IPS-18c (cell line): ENCODE results near the gene DSCAML1.

Source experiments
- H3K4me3 ChIP-seq: 2 replicates; pipeline ENCODE4 v1.7.0; 2013; ENCODE audit warnings: low read depth, mild to moderate bottlenecking, low read length, moderate library complexity; ENCODE audit not compliant: insufficient read depth
- H3K9me3 ChIP-seq: one replicate; pipeline ENCODE4 v1.6.1; 2013; ENCODE audit warnings: mild to moderate bottlenecking, low read length, moderate library complexity; ENCODE audit not compliant: control insufficient read depth, insufficient read depth

Gene DSCAML1

GRCh38 chr11:117517097-117517496 is 279.9 kb downstream of the DSCAML1 start:
- Histone ChIP-seq H3K4me3 (no peak overlapping the region), H3K9me3 (peaks cover 2% of the 10 kb centered on the region)

- Histone ChIP-seq H3K9me3 (peaks cover 2% of the 10 kb centered on the region), H3K4me3 (no peak overlapping the region)
Measured at GRCh38 chr11:117515892-117516787, 280.9 kb downstream of the DSCAML1 start.

- H3K9me3 ChIP-seq: peaks cover 2% of the 10 kb centered on the region
- H3K4me3 ChIP-seq: no peak overlapping the region
Measured at GRCh38 chr11:117514256-117514655, 282.8 kb downstream of the DSCAML1 start.

- H3K9me3 ChIP-seq: peaks cover 2% of the 10 kb centered on the region
- H3K4me3 ChIP-seq: no peak overlapping the region; the same call in 1 of the 2 replicates
Measured at GRCh38 chr11:117513666-117514065, 283.4 kb downstream of the DSCAML1 start.

GRCh38 chr11:117511931-117512539 is 285.0 kb downstream of the DSCAML1 start:
- Histone ChIP-seq H3K9me3 (no peaks in the 10 kb centered on the region), H3K4me3 (no peak overlapping the region)

- Histone ChIP-seq H3K9me3 (no peaks in the 10 kb centered on the region), H3K4me3 (no peak overlapping the region)
Measured at GRCh38 chr11:117511483-117511930, 285.5 kb downstream of the DSCAML1 start.

- Histone ChIP-seq H3K9me3 (no peaks in the 10 kb centered on the region), H3K4me3 (no peak overlapping the region; the same call in 1 of the 2 replicates)
Measured at GRCh38 chr11:117510646-117511045, 286.4 kb downstream of the DSCAML1 start.

GRCh38 chr11:117509543-117509942 is 287.5 kb downstream of the DSCAML1 start:
- Histone ChIP-seq H3K9me3 (peaks cover 2% of the 10 kb centered on the region), H3K4me3 (no peak overlapping the region)

- H3K4me3 ChIP-seq: no peak overlapping the region
- H3K9me3 ChIP-seq: peaks cover 2% of the 10 kb centered on the region
Measured at GRCh38 chr11:117506971-117507370, 290.0 kb downstream of the DSCAML1 start.

GRCh38 chr11:117505285-117505970 is 291.6 kb downstream of the DSCAML1 start:
- Histone ChIP-seq H3K9me3 (peaks cover 2% of the 10 kb centered on the region), H3K4me3 (no peak overlapping the region)

GRCh38 chr11:117502779-117503100 is 294.3 kb downstream of the DSCAML1 start:
- Histone ChIP-seq H3K4me3 (no peak overlapping the region), H3K9me3 (peaks cover 2% of the 10 kb centered on the region)

- peaks cover 2% of the 10 kb centered on the region for H3K9me3 ChIP-seq
- H3K4me3 ChIP-seq: no peak overlapping the region
Measured at GRCh38 chr11:117502015-117502778, 294.8 kb downstream of the DSCAML1 start.

- peaks cover 2% of the 10 kb centered on the region for H3K9me3 ChIP-seq
- H3K4me3 ChIP-seq: no peak overlapping the region
Measured at GRCh38 chr11:117501237-117501898, 295.6 kb downstream of the DSCAML1 start.

- Histone ChIP-seq H3K9me3 (no peaks in the 10 kb centered on the region), H3K4me3 (no peak overlapping the region)
Measured at GRCh38 chr11:117498791-117499190, 298.2 kb downstream of the DSCAML1 start.

GRCh38 chr11:117497206-117497951 is 299.6 kb downstream of the DSCAML1 start:
- H3K4me3 ChIP-seq: no peak overlapping the region

GRCh38 chr11:117495357-117495756 is 301.7 kb downstream of the DSCAML1 start:
- Histone ChIP-seq H3K4me3 (no peak overlapping the region), H3K9me3 (no peaks in the 10 kb centered on the region)

More at GRCh38 chr11:117497206-117497951, 299.6 kb downstream of the DSCAML1 start:
- H3K9me3 ChIP-seq: no peaks in the 10 kb centered on the region
